ENCODE results near the gene TMEM115.

The TMEM115 gene

DNA sequence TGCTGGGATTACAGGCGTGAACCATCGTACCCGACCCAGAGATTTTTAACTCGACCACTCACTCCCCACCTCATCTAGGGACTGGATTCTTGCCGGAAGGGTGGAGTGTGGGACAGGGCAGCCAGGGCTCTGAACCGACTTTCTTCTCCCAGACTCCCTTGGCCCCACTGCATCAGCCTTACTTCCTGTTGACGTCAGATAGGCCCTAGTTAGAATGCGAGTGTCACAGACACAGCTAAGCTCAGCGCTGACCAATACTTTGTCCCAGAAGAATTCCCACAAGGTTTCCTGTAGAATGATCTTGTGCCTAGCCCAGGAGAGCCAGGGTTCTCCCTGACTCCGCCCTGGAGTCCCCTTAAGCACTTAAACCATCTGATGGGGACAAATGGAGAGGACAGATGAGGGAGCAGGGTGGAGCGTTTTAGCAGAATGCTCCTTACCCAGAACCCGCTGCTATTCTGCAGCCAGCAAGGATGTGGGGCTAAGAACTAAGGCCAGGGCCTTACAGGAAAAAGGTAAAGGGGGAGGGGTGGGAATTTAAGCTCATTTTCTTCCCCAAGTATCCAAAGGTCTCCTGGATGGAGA lies 25.5 kb downstream of the TMEM115 start:
- Histone ChIP-seq H3K4me1 (peaks cover 0 to 57% (median 39%) of the 10 kb centered on the region in 4 donors), H3K9me3 (no peaks in the 10 kb centered on the region), H3K4me3 (no peak overlapping the region), H3K27ac (peak overlapping the region; percentile 98 to 99), H3K27me3 (no peaks in the 10 kb centered on the region), H3K36me3 (peaks cover 23 to 34% (median 32%) of the 10 kb centered on the region in 3 donors)
- DNase-seq: peak; percentile 59 to 88
- TF ChIP-seq, protein P1, sequence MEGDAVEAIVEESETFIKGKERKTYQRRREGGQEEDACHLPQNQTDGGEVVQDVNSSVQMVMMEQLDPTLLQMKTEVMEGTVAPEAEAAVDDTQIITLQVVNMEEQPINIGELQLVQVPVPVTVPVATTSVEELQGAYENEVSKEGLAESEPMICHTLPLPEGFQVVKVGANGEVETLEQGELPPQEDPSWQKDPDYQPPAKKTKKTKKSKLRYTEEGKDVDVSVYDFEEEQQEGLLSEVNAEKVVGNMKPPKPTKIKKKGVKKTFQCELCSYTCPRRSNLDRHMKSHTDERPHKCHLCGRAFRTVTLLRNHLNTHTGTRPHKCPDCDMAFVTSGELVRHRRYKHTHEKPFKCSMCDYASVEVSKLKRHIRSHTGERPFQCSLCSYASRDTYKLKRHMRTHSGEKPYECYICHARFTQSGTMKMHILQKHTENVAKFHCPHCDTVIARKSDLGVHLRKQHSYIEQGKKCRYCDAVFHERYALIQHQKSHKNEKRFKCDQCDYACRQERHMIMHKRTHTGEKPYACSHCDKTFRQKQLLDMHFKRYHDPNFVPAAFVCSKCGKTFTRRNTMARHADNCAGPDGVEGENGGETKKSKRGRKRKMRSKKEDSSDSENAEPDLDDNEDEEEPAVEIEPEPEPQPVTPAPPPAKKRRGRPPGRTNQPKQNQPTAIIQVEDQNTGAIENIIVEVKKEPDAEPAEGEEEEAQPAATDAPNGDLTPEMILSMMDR (IDR thresholded peaks at IDR 0.05): no peak
- intact Hi-C loops (cut with DNase I; ENCODE audit: low total_unique reads): no loop called here

DNA sequence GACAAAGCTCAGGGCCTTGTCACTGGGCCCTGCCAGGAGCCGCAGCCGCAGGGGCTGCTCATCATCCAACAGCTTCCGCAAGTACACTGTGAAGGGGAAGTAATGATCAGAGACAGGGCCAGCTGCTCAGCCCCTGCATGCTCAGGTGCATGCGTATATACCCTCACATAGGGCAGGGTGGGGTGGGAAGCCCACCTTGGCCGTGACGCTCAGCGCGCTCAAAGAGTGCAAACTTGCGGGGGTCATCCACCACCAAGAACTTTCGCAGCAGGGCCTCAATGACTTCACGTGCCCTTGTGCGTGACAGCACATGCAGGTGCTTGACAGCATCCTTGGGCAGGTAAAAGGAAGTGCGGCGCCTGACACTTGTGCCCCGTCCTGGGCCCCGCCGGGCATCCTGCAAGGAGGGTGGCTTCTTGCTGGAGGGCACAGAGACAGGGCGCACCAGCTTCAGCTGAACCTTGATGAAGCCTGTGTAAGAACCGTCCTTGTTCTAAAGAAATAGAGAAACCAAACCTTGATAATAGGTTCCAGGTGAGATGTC lies 27.9 kb downstream of the TMEM115 start:
- no peaks in the 10 kb centered on the region for H3K27me3 ChIP-seq
- intact Hi-C loops (cut with DNase I; ENCODE audit: low total_unique reads): no loop called here
- DNase-seq: no peak
- no peaks in the 10 kb centered on the region for H3K9me3 ChIP-seq
- TF ChIP-seq, protein P1 (IDR thresholded peaks at IDR 0.05): no peak
- H3K4me1 ChIP-seq: peaks cover 0 to 61% (median 45%) of the 10 kb centered on the region in 4 donors
- H3K36me3 ChIP-seq: peaks cover 23 to 36% (median 34%) of the 10 kb centered on the region in 3 donors
- H3K27ac ChIP-seq: no peak overlapping the region
- no peak overlapping the region for H3K4me3 ChIP-seq

DNA sequence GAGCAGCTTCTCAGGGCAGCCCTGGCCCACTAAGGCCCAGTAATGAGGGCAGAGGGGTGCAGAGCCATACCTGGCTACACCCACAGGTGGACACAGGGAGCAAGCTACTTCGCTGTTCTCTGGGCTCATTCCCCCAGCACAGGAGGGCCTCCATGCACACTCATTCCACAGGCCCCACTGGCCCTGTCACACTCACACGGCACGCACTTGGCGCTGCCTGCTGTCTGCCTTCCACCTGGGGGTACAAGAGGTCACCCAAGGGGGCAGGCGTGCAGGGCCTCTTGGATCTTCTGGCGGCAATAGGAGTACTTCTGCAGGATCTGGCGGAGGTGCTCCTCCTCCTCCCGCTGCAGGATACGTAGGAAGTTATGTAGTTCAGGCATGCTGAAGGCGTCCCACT lies 29.0 kb downstream of the TMEM115 start:
- Histone ChIP-seq H3K27ac (no peak overlapping the region), H3K4me3 (no peak overlapping the region), H3K27me3 (no peaks in the 10 kb centered on the region), H3K4me1 (peaks cover 0 to 50% (median 38%) of the 10 kb centered on the region in 4 donors), H3K36me3 (peaks cover 30 to 47% (median 44%) of the 10 kb centered on the region in 3 donors), H3K9me3 (no peaks in the 10 kb centered on the region)
- intact Hi-C loops (cut with DNase I; ENCODE audit: low total_unique reads): no loop called here
- TF ChIP-seq, protein P1 (IDR thresholded peaks at IDR 0.05): no peak
- DNase-seq: no peak

DNA sequence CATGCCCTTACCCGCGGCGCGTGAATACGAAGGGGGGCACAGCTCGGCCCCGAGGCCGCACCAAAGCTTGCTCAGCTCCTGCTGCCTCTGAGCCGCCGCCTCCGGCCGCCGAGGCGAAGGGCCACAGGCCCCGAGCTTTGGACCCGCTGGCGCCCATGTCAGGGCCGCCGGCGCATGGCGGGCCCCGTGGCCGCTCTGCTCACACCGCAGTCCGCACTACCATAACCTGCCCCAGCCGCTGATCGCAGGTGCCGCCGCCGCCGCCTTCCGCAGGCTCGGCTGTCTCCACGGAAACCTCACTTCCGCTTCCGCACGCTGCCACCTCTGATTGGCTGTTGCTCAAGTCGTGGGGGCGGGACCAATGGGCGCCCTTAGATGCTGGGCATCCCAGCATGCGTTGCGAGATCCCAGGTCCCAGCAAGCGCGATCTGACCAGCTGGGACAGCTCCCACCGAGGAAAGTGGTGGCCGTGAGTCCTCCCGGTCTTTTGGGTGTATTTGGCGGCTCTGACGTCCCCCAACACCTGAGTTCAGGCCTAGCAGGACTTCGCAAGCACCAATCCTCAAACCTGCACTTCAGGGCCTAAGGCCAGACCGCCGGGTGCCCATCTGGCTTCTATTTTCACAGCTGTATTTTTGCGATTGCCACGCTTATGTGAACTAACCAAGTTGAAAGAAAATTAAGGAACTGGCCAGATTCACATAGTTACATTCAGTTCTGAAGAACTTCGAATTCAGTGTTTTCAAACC lies 31.2 kb downstream of the TMEM115 start, which contains the start of gene TUSC2:
TSS of gene TUSC2 (minus strand) at position 281 of the 749 bp plus-strand sequence. CDS start at position 157, 124 bp downstream.
- intact Hi-C loops (cut with DNase I; ENCODE audit: low total_unique reads): no loop called here
- H3K27ac ChIP-seq: peak within 1 kb of the TSS; percentile 88 to 95
- H3K27me3 ChIP-seq: no peaks in the 10 kb centered on the region
- no peaks in the 10 kb centered on the region for H3K9me3 ChIP-seq
- TF ChIP-seq, protein P1 (IDR thresholded peaks at IDR 0.05): no peak
- H3K4me3 ChIP-seq: peak within 1 kb of the TSS; percentile 92 to 100
- peaks cover 0 to 32% (median 20%) of the 10 kb centered on the region in 4 donors for H3K4me1 ChIP-seq
- DNase-seq: peak; percentile 98 to 99
- peaks cover 30 to 56% (median 49%) of the 10 kb centered on the region in 3 donors for H3K36me3 ChIP-seq

DNA sequence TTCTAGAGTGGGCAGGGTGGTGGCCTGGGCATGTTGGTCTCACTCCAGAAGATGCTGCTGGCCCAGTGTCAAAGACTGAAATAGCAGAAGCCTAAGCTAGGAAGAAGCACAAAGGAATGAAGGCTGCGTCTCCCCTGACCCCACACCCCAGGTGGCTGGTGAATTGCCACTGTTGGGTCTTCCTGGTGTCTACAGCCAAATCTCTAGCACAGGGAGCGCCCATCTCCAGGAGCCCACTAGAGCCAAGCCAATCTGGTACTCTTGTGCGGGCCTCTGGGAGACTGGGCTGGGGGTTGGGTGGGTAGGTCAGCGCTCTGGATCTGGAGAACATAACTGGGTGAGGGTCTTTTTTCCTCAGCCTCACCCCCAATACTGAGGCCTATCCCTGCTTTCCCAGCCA lies 32.2 kb downstream of the TMEM115 start:
- intact Hi-C loops (cut with DNase I; ENCODE audit: low total_unique reads): no loop called here
- no peak for DNase-seq

More for the DNA sequence above, 32.2 kb downstream of the TMEM115 start:
- Histone ChIP-seq H3K9me3 (no peaks in the 10 kb centered on the region), H3K4me1 (peaks cover 0 to 38% (median 21%) of the 10 kb centered on the region in 4 donors), H3K36me3 (peaks cover 30 to 53% (median 46%) of the 10 kb centered on the region in 3 donors), H3K27me3 (no peaks in the 10 kb centered on the region), H3K4me3 (peak overlapping the region; percentile 92 to 100), H3K27ac (peak overlapping the region; percentile 88 to 95)
- TF ChIP-seq, protein P1 (IDR thresholded peaks at IDR 0.05): no peak

Data from tibial artery (tissue), 4 donors.